Measurements from ENCODE around the gene NOD2.

The NOD2 gene

DNA sequence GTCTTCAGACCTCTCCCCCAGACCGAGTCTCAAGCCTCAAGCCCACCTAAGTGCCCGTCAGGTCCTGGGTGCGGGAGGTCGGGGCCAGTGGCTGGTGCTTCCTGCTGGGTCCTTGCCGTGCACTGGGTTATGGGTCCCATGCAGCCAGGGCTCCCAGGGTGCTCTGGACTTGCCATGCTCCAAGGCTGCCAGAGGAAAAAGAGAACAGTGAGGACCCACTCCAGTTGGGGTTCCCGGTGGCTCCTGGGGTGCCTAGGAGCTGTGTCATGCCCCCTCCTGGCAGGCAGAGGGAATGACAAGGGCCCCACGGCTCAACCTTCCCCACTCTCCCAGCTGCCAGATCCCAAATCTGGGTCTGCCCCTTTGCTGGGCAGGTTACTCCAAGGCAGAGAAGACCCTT lies 16.1 kb upstream of the NOD2 start:
- TF ChIP-seq, protein P1, sequence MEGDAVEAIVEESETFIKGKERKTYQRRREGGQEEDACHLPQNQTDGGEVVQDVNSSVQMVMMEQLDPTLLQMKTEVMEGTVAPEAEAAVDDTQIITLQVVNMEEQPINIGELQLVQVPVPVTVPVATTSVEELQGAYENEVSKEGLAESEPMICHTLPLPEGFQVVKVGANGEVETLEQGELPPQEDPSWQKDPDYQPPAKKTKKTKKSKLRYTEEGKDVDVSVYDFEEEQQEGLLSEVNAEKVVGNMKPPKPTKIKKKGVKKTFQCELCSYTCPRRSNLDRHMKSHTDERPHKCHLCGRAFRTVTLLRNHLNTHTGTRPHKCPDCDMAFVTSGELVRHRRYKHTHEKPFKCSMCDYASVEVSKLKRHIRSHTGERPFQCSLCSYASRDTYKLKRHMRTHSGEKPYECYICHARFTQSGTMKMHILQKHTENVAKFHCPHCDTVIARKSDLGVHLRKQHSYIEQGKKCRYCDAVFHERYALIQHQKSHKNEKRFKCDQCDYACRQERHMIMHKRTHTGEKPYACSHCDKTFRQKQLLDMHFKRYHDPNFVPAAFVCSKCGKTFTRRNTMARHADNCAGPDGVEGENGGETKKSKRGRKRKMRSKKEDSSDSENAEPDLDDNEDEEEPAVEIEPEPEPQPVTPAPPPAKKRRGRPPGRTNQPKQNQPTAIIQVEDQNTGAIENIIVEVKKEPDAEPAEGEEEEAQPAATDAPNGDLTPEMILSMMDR (IDR thresholded peaks at IDR 0.05; ENCODE audit: low read depth, low read length), result peak; percentile 35
- DNase-seq (ENCODE audit: low read depth in 2 of 2), result no peak

GRCh38 chr16:50678531-50678930 lies 14.9 kb upstream of the NOD2 start:
- DNase-seq (ENCODE audit: low read depth in 2 of 2), result no peak
- H3K4me3 ChIP-seq (replicated peaks in 1 of 2; ENCODE audit: low read depth in 2 of 2, low read length in 2 of 2), result no peak overlapping the region
- TF ChIP-seq, protein P1 (IDR thresholded peaks at IDR 0.05; ENCODE audit: low read depth, low read length), result no peak

More for the DNA sequence above, 16.1 kb upstream of the NOD2 start:
- H3K4me3 ChIP-seq (replicated peaks in 1 of 2; ENCODE audit: low read depth in 2 of 2, low read length in 2 of 2), result no peak overlapping the region

- TF ChIP-seq, protein P1 (IDR thresholded peaks at IDR 0.05; ENCODE audit: low read depth, low read length), result no peak
- H3K4me3 ChIP-seq (replicated peaks in 1 of 2; ENCODE audit: low read depth in 2 of 2, low read length in 2 of 2), result no peak overlapping the region
- DNase-seq (ENCODE audit: low read depth in 2 of 2), result no peak
These were observed 14.1 kb upstream of the NOD2 start for GRCh38 chr16:50679266-50679665.

- no peak for DNase-seq (ENCODE audit: low read depth in 2 of 2)
- TF ChIP-seq, protein P1 (IDR thresholded peaks at IDR 0.05; ENCODE audit: low read depth, low read length), result no peak
- H3K4me3 ChIP-seq (replicated peaks in 1 of 2; ENCODE audit: low read depth in 2 of 2, low read length in 2 of 2), result no peak overlapping the region
These were observed 13.5 kb upstream of the NOD2 start for GRCh38 chr16:50679676-50680555.

- TF ChIP-seq, protein P1 (IDR thresholded peaks at IDR 0.05; ENCODE audit: low read depth, low read length), result no peak
- DNase-seq (ENCODE audit: low read depth in 2 of 2), result no peak
- H3K4me3 ChIP-seq (replicated peaks in 1 of 2; ENCODE audit: low read depth in 2 of 2, low read length in 2 of 2), result no peak overlapping the region
These were observed 12.9 kb upstream of the NOD2 start for GRCh38 chr16:50680556-50680893.

DNA sequence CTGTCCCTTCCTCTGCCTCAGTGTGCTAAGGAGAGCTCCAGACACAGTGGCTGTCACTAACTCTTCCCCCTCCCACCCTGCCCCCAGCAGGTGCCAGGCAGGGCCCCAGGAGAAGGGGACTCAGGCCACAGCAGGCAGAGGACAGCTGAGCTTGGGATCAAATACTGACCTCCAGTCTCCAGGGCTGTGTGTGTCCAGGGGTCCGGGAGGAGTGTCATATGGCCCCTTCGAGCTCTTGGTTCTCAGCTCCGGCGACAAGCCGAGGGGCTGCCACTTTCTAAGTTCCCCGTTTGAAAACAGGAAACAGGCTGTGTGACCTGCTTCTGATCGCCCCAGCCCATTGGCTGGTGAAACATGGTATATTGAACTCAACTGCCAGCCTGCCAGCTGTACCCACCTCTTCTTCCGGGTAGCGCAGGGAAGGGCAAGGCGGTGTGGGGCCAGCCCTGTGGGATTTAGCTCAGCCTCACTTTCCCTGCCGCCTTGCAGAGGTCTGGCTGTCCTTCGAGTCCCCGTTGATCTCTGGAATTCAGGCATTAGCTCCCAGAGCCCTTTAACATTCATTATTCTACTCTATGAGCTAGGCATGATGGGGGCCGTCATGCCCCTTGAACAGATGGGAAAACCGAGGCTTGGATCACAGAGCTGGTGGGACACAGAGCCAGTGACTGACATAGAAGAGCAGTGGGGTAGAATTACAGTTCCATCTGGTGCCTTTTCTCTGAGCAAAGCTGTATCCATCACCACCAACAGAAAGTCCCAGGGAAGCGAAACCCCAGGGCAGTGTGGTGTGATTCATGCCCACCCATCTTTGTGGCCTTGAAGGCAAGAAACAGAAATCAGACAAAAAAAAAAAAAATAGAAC lies 12.2 kb upstream of the NOD2 start, which contains the start of gene SNX20:
TSS of gene SNX20 (minus strand) at position 292 of the 865 bp plus-strand sequence. CDS start 3,786 bp downstream, outside the sequence.
- no peak within 1 kb of the TSS for H3K4me3 ChIP-seq (replicated peaks in 1 of 2; ENCODE audit: low read depth in 2 of 2, low read length in 2 of 2)
- DNase-seq (ENCODE audit: low read depth in 2 of 2), result no peak

More for the DNA sequence above, 12.2 kb upstream of the NOD2 start, which contains the start of gene SNX20:
- TF ChIP-seq, protein P1 (IDR thresholded peaks at IDR 0.05; ENCODE audit: low read depth, low read length), result no peak

Measured in cardiac fibroblast (primary cell).